H1 (cell line): ENCODE data around the gene AAK1. TPM values are rescaled to one million over a fixed set of nuclear protein-coding genes. Genes with fewer than 3 reads are reported as not detected.
A peak's percentile ranks its signal among the peaks of the same experiment; 100 is the strongest.

Experiments used
- CTCF ChIA-PET: fragments of 300-600 bp; sonication (Branson Sonifier 250); formaldehyde crosslinking; loops from one replicate; lab custom pipeline; 2021; ENCODE audit not compliant: partially characterized antibody; lab: Charles Lee
- POLR2A ChIA-PET: fragments of 300-600 bp; sonication (Branson Sonifier 250); formaldehyde crosslinking; loops from one replicate; lab custom pipeline; 2021; ENCODE audit warnings: inconsistent platforms; ENCODE audit not compliant: partially characterized antibody; lab: Charles Lee
- DNase-seq, 2 experiments: peaks; one replicate each; pipeline versions ENCODE4 v3.0.0 to v3.0.0-alpha.2; 2010 to 2022; ENCODE audit warnings: low spot score in 2 of 2, low read depth in 1 of 2, mixed read lengths in 1 of 2
- FAIRE-seq: peaks from 2 replicates; lab custom pipeline; 2011; peaks lifted over from hg19 to GRCh38; lab: Jason Lieb, UNC
- H2AFZ ChIP-seq: 2 replicates; pipeline ENCODE4 v1.8.1; 2012; ENCODE audit warnings: low read length, inconsistent platforms
- H2AK5ac ChIP-seq: 2 replicates; pipeline ENCODE4 v1.6.1; 2013; ENCODE audit warnings: low read depth, low read length
- H2BK120ac ChIP-seq: replicated peaks from 2 replicates; pipeline ENCODE3; 2013; ENCODE audit warnings: low read depth, low read length, inconsistent platforms
- H2BK12ac ChIP-seq: 2 replicates; pipeline ENCODE4 v1.6.1; 2013; ENCODE audit warnings: low read depth, low read length
- H2BK15ac ChIP-seq: 2 replicates; pipeline ENCODE4 v1.6.1; 2013; ENCODE audit warnings: low read length
- H2BK20ac ChIP-seq: 2 replicates; pipeline ENCODE4 v1.6.1; 2013; ENCODE audit warnings: low read length
- H2BK5ac ChIP-seq: 2 replicates; pipeline ENCODE4 v1.6.1; 2013; ENCODE audit warnings: low read depth, low read length
- H3K14ac ChIP-seq: 2 replicates; pipeline ENCODE4 v1.6.1; 2013; ENCODE audit warnings: inconsistent platforms; ENCODE audit not compliant: insufficient read length
- H3K18ac ChIP-seq: 2 replicates; pipeline ENCODE4 v1.6.1; 2013; ENCODE audit warnings: low read length; ENCODE audit errors: extremely low read depth
- H3K23ac ChIP-seq: 2 replicates; pipeline ENCODE4 v1.6.1; 2013; ENCODE audit warnings: inconsistent platforms; ENCODE audit not compliant: insufficient read length
- H3K23me2 ChIP-seq: 2 replicates; pipeline ENCODE4 v1.6.1; 2013; ENCODE audit warnings: low read depth, low read length
- H3K27ac ChIP-seq: 2 replicates; pipeline ENCODE4 v1.6.1; 2011; ENCODE audit warnings: low read depth, low read length, inconsistent platforms
- H3K27me3 ChIP-seq, 4 experiments: replicated peaks in 1 of 4; 1 replicate in 1 of 4; 2 replicates in 3 of 4; pipeline versions ENCODE4 v1.6.1 to v1.8.1; 2011 to 2013; ENCODE audit warnings: low read length in 3 of 4, mild to moderate bottlenecking in 3 of 4, inconsistent platforms in 2 of 4, mixed read lengths in 2 of 4, moderate library complexity in 1 of 4; ENCODE audit not compliant: control insufficient read depth in 3 of 4, insufficient read depth in 3 of 4; ENCODE audit errors: extremely low read depth in 1 of 4
- H3K36me3 ChIP-seq, 4 experiments: 2 replicates each; pipeline versions ENCODE4 v1.6.1 to v1.8.1; 2011 to 2013; ENCODE audit warnings: mild to moderate bottlenecking in 4 of 4, low read length in 3 of 4, moderate library complexity in 2 of 4, control low read depth in 1 of 4, inconsistent platforms in 1 of 4; ENCODE audit not compliant: insufficient read depth in 4 of 4, control insufficient read depth in 2 of 4
- H3K4ac ChIP-seq: replicated peaks from 2 replicates; pipeline ENCODE3; 2013; ENCODE audit warnings: low read length, low read depth, mixed read lengths, inconsistent platforms; ENCODE audit not compliant: insufficient read length
- H3K4me1 ChIP-seq, 4 experiments: replicated peaks in 1 of 4; 1 replicate in 1 of 4; 2 replicates in 3 of 4; pipeline versions ENCODE4 v1.6.1 to v1.8.1; 2011 to 2013; ENCODE audit warnings: low read length in 3 of 4, inconsistent platforms in 2 of 4, mixed read lengths in 1 of 4; ENCODE audit not compliant: insufficient read depth in 4 of 4, control insufficient read depth in 3 of 4
- H3K4me2 ChIP-seq, 2 experiments: 2 replicates each; pipeline versions ENCODE4 v1.6.1 to v1.8.1; 2011 to 2013; ENCODE audit warnings: low read depth in 2 of 2, low read length in 2 of 2, control low read depth in 1 of 2, inconsistent platforms in 1 of 2, mild to moderate bottlenecking in 1 of 2; ENCODE audit not compliant: insufficient read depth in 1 of 2
- H3K4me3 ChIP-seq, 4 experiments: fragments of 200-600, 300-600 bp in 1 of 4; sonication (generic), shearing (Covaris generic), sonication (Bioruptor Twin) in 1 of 4; 2 replicates each; pipeline versions ENCODE4 v1.5.1 to v1.8.1; 2011 to 2016; ENCODE audit warnings: low read length in 4 of 4, low read depth in 3 of 4, control low read depth in 2 of 4, inconsistent platforms in 2 of 4, mild to moderate bottlenecking in 2 of 4, mixed read lengths in 1 of 4, moderate library complexity in 1 of 4; ENCODE audit not compliant: insufficient read depth in 2 of 4; ENCODE audit errors: extremely low read depth in 1 of 4
- H3K56ac ChIP-seq: replicated peaks from 2 replicates; pipeline ENCODE3; 2013; ENCODE audit warnings: low read depth, mild to moderate bottlenecking, mixed read lengths, low read length, inconsistent platforms; ENCODE audit not compliant: insufficient read length
- H3K79me1 ChIP-seq: 2 replicates; pipeline ENCODE4 v1.6.1; 2013; ENCODE audit warnings: low read depth, low read length, control low read depth
- H3K79me2 ChIP-seq, 2 experiments: 2 replicates each; pipeline versions ENCODE4 v1.6.1 to v1.8.1; 2012 to 2013; ENCODE audit warnings: low read length in 2 of 2, mild to moderate bottlenecking in 2 of 2, inconsistent platforms in 1 of 2; ENCODE audit not compliant: insufficient read depth in 2 of 2, control insufficient read depth in 1 of 2
- H3K9ac ChIP-seq, 4 experiments: replicated peaks in 1 of 4; 1 replicate in 1 of 4; 2 replicates in 3 of 4; pipeline versions ENCODE4 v1.6.1 to v1.8.1; 2011 to 2013; ENCODE audit warnings: low read depth in 3 of 4, low read length in 3 of 4, control low read depth in 2 of 4, mild to moderate bottlenecking in 2 of 4, moderate library complexity in 2 of 4, inconsistent platforms in 1 of 4; ENCODE audit errors: extremely low read depth in 1 of 4
- H3K9me3 ChIP-seq, 2 experiments: 2 replicates each; pipeline versions ENCODE4 v1.6.1 to v1.8.1; 2012 to 2013; ENCODE audit warnings: mild to moderate bottlenecking in 2 of 2, moderate library complexity in 2 of 2, control low read depth in 1 of 2, inconsistent platforms in 1 of 2, low read depth in 1 of 2, low read length in 1 of 2, mixed read lengths in 1 of 2; ENCODE audit not compliant: insufficient read depth in 2 of 2
- H4K20me1 ChIP-seq, 2 experiments: replicated peaks in 1 of 2; 2 replicates each; pipeline versions ENCODE3 to v1.8.1; 2011 to 2013; ENCODE audit warnings: inconsistent platforms in 2 of 2, low read length in 2 of 2, mild to moderate bottlenecking in 1 of 2; ENCODE audit not compliant: insufficient read depth in 2 of 2, control insufficient read depth in 1 of 2
- H4K5ac ChIP-seq: 2 replicates; pipeline ENCODE4 v1.6.1; 2013; ENCODE audit warnings: low read length, low read depth, mixed read lengths, inconsistent platforms; ENCODE audit not compliant: insufficient read length
- H4K8ac ChIP-seq: 2 replicates; pipeline ENCODE4 v1.8.0; 2013; ENCODE audit warnings: mild to moderate bottlenecking, moderate library complexity, low read length, inconsistent platforms; ENCODE audit not compliant: insufficient read depth; ENCODE audit errors: extremely low read depth
- H4K91ac ChIP-seq: replicated peaks from 2 replicates; pipeline ENCODE3; 2013; ENCODE audit warnings: low read length, mixed read lengths, inconsistent platforms; ENCODE audit not compliant: insufficient read length
- ATF3 ChIP-seq: IDR thresholded peaks from 2 replicates; pipeline ENCODE4 v1.6.1; 2011; ENCODE audit warnings: low read depth, mild to moderate bottlenecking, low read length; ENCODE audit not compliant: insufficient read depth
- EP300 ChIP-seq, 2 experiments: IDR thresholded peaks; 1 replicate in 1 of 2; 2 replicates in 1 of 2; pipeline ENCODE4 v1.6.1; 2011 to 2012; ENCODE audit warnings: low read depth in 2 of 2, low read length in 2 of 2, mild to moderate bottlenecking in 2 of 2, borderline replicate concordance in 1 of 2, inconsistent platforms in 1 of 2, moderate library complexity in 1 of 2
- MAFK ChIP-seq: IDR thresholded peaks from 2 replicates; pipeline ENCODE4 v1.6.1; 2012; ENCODE audit warnings: low read depth, mild to moderate bottlenecking, improper control_type of control experiment, low read length
- SIRT6 ChIP-seq: IDR thresholded peaks from one replicate; pipeline ENCODE4 v1.7.1; 2012; ENCODE audit warnings: low read length, inconsistent platforms
- TAF1 ChIP-seq: IDR thresholded peaks from 2 replicates; pipeline ENCODE4 v1.6.1; 2011; ENCODE audit warnings: mild to moderate bottlenecking, low read depth, low read length
- TBP ChIP-seq: IDR thresholded peaks from 2 replicates; pipeline ENCODE4 v1.6.1; 2011; ENCODE audit warnings: low read depth, low read length, improper control_type of control experiment
- WGBS, 2 experiments: shearing (Covaris generic) in 1 of 2; methylation state at CpG; one replicate each; pipeline versions ENCODE4 v1.1.6 to v1.1.7; 2013 to 2015; ENCODE audit warnings: low lambda C conversion rate in 2 of 2, mixed read lengths in 2 of 2, inconsistent platforms in 1 of 2, low coverage in 1 of 2, missing lambda C conversion rate in 1 of 2; ENCODE audit not compliant: insufficient replicate concordance in 2 of 2, insufficient coverage in 1 of 2, insufficient read length in 1 of 2; ENCODE audit errors: extremely low coverage in 1 of 2, missing lambda C conversion rate in 1 of 2; 5-methylcytosine and 5-hydroxymethylcytosine counted together
- long read RNA-seq, 2 experiments: library from RNA in 1 of 2; library from capped mRNA in 1 of 2; stranded (forward); transcript quantifications; one replicate each; pipeline ENCODE4 v2.0.0, GENCODE V29; 2021; ENCODE audit warnings: inconsistent platforms in 1 of 2
- polyA minus RNA-seq, 3 experiments: library from RNA; depleted of rRNA, polyadenylated mRNA; stranded (reverse); fragments of >200 nt; gene quantifications; 1 replicate in 2 of 3; 2 replicates in 1 of 3; pipeline ENCODE4 v1.2.3, GENCODE V29; 2011
- polyA plus RNA-seq, 7 experiments: library from polyadenylated mRNA; depleted of rRNA in 3 of 7; stranded (reverse) in 5 of 7; unstranded in 2 of 7; fragments of >200 nt in 5 of 7; fragments of 200-250 nt in 2 of 7; gene quantifications; 1 replicate in 5 of 7; 2 replicates in 1 of 7; 4 replicates in 1 of 7; pipeline versions ENCODE4 v1.2.1 to v1.2.3, GENCODE V29; 2011 to 2013; ENCODE audit warnings: missing spikeins in 2 of 7, mixed read lengths in 2 of 7
- total RNA-seq: library from RNA; stranded (reverse); fragmentation: NEBNext Ultra II Directional; extraction: Animal tissue kit (Norgen Biotek cat#: 25700); gene quantifications from 2 replicates; pipeline ENCODE4 v1.2.1, GENCODE V29; 2021

AAK1 gene
- 40.5 and 48.1 TPM in 2 replicates for total RNA-seq
- polyA plus RNA-seq (2011; rRNA removed), result 10.0 and 10.3 TPM in 2 replicates
- polyA plus RNA-seq (2011; cell fraction: cytosol; rRNA removed), result 9.8 TPM
- polyA plus RNA-seq (2011; cell fraction: nucleus; rRNA removed), result 19.4 TPM
- 16.6 to 23.4 TPM (median 21.0 TPM) in 4 replicates for polyA plus RNA-seq (2012, experiment 1 of 2)
- polyA plus RNA-seq (2012, experiment 2 of 2), result 3.4 TPM
- 28.8 TPM for polyA plus RNA-seq (2013, experiment 1 of 2)
- 26.5 TPM for polyA plus RNA-seq (2013, experiment 2 of 2)
- polyA minus RNA-seq (2011; rRNA and poly(A)+ RNA removed), result 25.8 and 27.7 TPM in 2 replicates
- polyA minus RNA-seq (2011; cell fraction: cytosol; rRNA and poly(A)+ RNA removed), result 29.3 TPM
- polyA minus RNA-seq (2011; cell fraction: nucleus; rRNA and poly(A)+ RNA removed), result 39.2 TPM
- long read RNA-seq, experiment 1, partial matches to known transcripts, result 0 of 5 reads
- long read RNA-seq, experiment 1, other reads (novel, unspliced or antisense), result 5 of 5 reads
- long read RNA-seq, experiment 2, partial matches to known transcripts, result 1 of 1 reads
- long read RNA-seq, experiment 2, other reads (novel, unspliced or antisense), result 0 of 1 reads

DNA sequence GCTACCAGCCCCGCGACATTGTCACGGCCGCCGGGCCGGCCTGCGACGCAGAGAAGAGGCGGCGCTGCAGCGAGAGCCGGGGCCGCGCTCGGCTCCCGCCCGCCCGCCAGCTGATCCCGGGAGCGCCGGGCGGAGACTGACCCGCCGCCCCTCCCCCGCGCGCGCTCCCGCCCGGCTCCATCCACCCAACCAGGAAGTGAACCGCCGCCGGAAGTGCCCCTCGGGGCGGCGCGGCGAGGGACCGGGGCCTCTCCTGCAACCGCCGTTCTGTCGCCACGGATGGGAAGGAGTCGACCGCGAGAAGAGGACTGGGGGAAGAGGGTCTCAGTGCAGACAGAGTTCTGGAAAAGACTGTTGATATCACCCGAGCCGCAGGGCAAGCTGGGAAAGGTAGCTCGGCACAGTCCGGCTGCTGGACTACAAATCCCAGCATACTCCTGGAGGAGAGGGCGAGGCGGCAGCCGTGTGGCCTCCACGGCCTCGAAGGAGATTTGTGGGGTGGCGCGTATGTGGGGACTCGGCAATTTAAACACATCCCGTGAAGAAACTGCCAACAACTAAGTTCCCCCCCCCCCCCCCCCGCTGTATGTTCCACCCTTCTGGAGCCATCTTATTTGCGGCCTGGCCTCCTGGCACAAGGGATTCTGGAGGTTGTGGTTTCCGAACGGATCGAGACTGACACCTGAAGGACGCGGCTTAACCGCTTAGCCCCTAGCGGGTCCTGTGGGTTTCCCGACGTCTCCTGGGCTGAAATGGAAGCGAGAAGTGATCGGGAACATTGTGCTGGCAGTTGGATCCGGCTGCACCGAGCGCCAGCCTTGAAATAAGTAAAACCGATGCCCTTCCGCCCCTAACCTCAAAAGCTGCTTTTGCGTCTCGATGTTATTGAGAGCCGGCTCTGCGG lies at the start of gene AAK1:
TSS of gene AAK1 (minus strand) at position 138 of the 904 bp plus-strand sequence. CDS start 699 bp downstream, outside the sequence.
- ChIA-PET CTCF (interaction anchor here (0.7 to 3.3 kb wide), 9 partner anchors 13 to 310 kb away, joined by 3 to 13 read pairs (median 3); no protein-coding TSS in a partner anchor), POLR2A (interaction anchor here (0.6 to 1.7 kb wide), 10 partner anchors 10 to 119 kb away, joined by 3 to 6 read pairs (median 3); no protein-coding TSS in a partner anchor)
- WGBS, 2 experiments, result 2% methylated on average over 43 of the region's 81 CpGs; no CpG with 5 or more reads in 1 of the 2 experiments
- H4K20me1 ChIP-seq, result no peaks in the 10 kb centered on the region
- peak within 1 kb of the TSS; percentile 84; the same call in 1 of the 2 replicates for H2BK15ac ChIP-seq
- peak within 1 kb of the TSS; percentile 73; the same call in 1 of the 2 replicates for H3K27ac ChIP-seq
- H3K9ac ChIP-seq, result peak within 1 kb of the TSS; percentile 54 to 79 (median 72)
- peak within 1 kb of the TSS; percentile 99 for H2AFZ ChIP-seq
- H3K36me3 ChIP-seq, result no peaks in the 10 kb centered on the region
- peak within 1 kb of the TSS; percentile 82 for H3K4ac ChIP-seq
- peak within 1 kb of the TSS; percentile 100 for H3K18ac ChIP-seq
- H3K23me2 ChIP-seq, result peaks cover 8% of the 10 kb centered on the region
- peak within 1 kb of the TSS; percentile 93 for H2BK120ac ChIP-seq
- FAIRE-seq (no peak), DNase-seq (peak in 1 of 2 experiments; percentile 90)
- H2BK12ac ChIP-seq, result peak within 1 kb of the TSS; percentile 29; the same call in 1 of the 2 replicates
- H3K4me1 ChIP-seq, result peaks cover 4 to 17% (median 8%) of the 10 kb centered on the region in 4 experiments; a peak in 6 of 7 replicates
- peak within 1 kb of the TSS; percentile 97 for H4K91ac ChIP-seq
- peak within 1 kb of the TSS; percentile 95 for H3K56ac ChIP-seq
- peak within 1 kb of the TSS; percentile 100 for H4K5ac ChIP-seq
- no peak within 1 kb of the TSS for H3K14ac ChIP-seq
- no peak within 1 kb of the TSS for H3K23ac ChIP-seq
- H3K4me3 ChIP-seq, result peak within 1 kb of the TSS; percentile 81 to 100 (median 97)
- H2AK5ac ChIP-seq, result no peak within 1 kb of the TSS
- 0 out of 2 replicates have a peak within 1 kb of the TSS, but pooled peaks have one; percentile 44 for H2BK20ac ChIP-seq
- H3K79me1 ChIP-seq, result peaks cover 5% of the 10 kb centered on the region; the same call in 1 of the 2 replicates
- peaks cover 0 to 39% of the 10 kb centered on the region in 2 experiments; a peak in 3 of 4 replicates for H3K79me2 ChIP-seq
- peak within 1 kb of the TSS; percentile 98 to 99 for H3K4me2 ChIP-seq
- H2BK5ac ChIP-seq, result peak within 1 kb of the TSS; percentile 91
- no peaks in the 10 kb centered on the region for H3K27me3 ChIP-seq
- no peaks in the 10 kb centered on the region for H3K9me3 ChIP-seq
- peak within 1 kb of the TSS; percentile 99 for H4K8ac ChIP-seq
- TF ChIP-seq MAFK (no peak), ATF3 (0 out of 2 replicates have a peak, but pooled peaks have one; percentile 19), SIRT6 (no peak), TBP (0 out of 2 replicates have a peak, but pooled peaks have one; percentile 7), TAF1 (peak; percentile 61), EP300 (IDR thresholded peaks at IDR 0.05; ENCODE audit: borderline replicate concordance in 1 of 2, low read depth in 2 of 2, low read length in 2 of 2) (peak in 1 of 2 experiments; percentile 38; a peak in 1 of 3 replicates)
